ENCODE results near the gene PLXNA4.

PLXNA4 gene

GRCh38 chr7:132221356-132221755 is 354.9 kb downstream of the PLXNA4 start:
- DNase-seq = no peak

GRCh38 chr7:132220060-132220459 is 356.2 kb downstream of the PLXNA4 start:
- no peak for DNase-seq

GRCh38 chr7:132218876-132219275 is 357.4 kb downstream of the PLXNA4 start:
- no peak for DNase-seq

GRCh38 chr7:132216847-132217525 is 359.3 kb downstream of the PLXNA4 start:
- DNase-seq = no peak

GRCh38 chr7:132214452-132214851 is 361.8 kb downstream of the PLXNA4 start:
- no peak for DNase-seq

- DNase-seq = no peak
Measured at GRCh38 chr7:132213583-132213982, 362.7 kb downstream of the PLXNA4 start.

- no peak for DNase-seq
Measured at GRCh38 chr7:132211971-132212370, 364.3 kb downstream of the PLXNA4 start.

GRCh38 chr7:132210821-132211220 is 365.4 kb downstream of the PLXNA4 start:
- DNase-seq = no peak

- DNase-seq = no peak
Measured at GRCh38 chr7:132207782-132208181, 368.5 kb downstream of the PLXNA4 start.

- DNase-seq = no peak
Measured at GRCh38 chr7:132207211-132207610, 369.1 kb downstream of the PLXNA4 start.

- no peak for DNase-seq
Measured at GRCh38 chr7:132206594-132206993, 369.7 kb downstream of the PLXNA4 start.

GRCh38 chr7:132205509-132205908 is 370.8 kb downstream of the PLXNA4 start:
- DNase-seq = no peak

GRCh38 chr7:132203021-132203420 is 373.2 kb downstream of the PLXNA4 start:
- no peak for DNase-seq

- DNase-seq = no peak
Measured at GRCh38 chr7:132202541-132202940, 373.7 kb downstream of the PLXNA4 start.

GRCh38 chr7:132200141-132200540 is 376.1 kb downstream of the PLXNA4 start:
- DNase-seq = no peak

- no peak for DNase-seq
Measured at GRCh38 chr7:132199626-132200025, 376.6 kb downstream of the PLXNA4 start.

GRCh38 chr7:132197772-132198171 is 378.5 kb downstream of the PLXNA4 start:
- no peak for DNase-seq

GRCh38 chr7:132193898-132194297 is 382.4 kb downstream of the PLXNA4 start:
- no peak for DNase-seq

GRCh38 chr7:132192809-132193208 is 383.5 kb downstream of the PLXNA4 start:
- DNase-seq = no peak

GRCh38 chr7:132191418-132191817 is 384.9 kb downstream of the PLXNA4 start:
- no peak for DNase-seq

- DNase-seq = no peak
Measured at GRCh38 chr7:132190683-132191082, 385.6 kb downstream of the PLXNA4 start.

GRCh38 chr7:132189881-132190280 is 386.4 kb downstream of the PLXNA4 start:
- no peak for DNase-seq

GRCh38 chr7:132187869-132188789 is 388.1 kb downstream of the PLXNA4 start:
- DNase-seq = no peak

GRCh38 chr7:132187391-132187790 is 388.9 kb downstream of the PLXNA4 start:
- DNase-seq = no peak

Data from activated CD4-positive, alpha-beta T cell treated with anti-CD3 and anti-CD28 coated beads, Interleukin-2, amount 50 U/mL, for 1 hour (primary cell).